Measurements from ENCODE around the gene RFTN1. TPM values are rescaled to one million over a fixed set of nuclear protein-coding genes. Genes with fewer than 3 reads are reported as not detected.

The RFTN1 gene
- total and polyA plus RNA-seq, 2 experiments from 2014 or later: 3.3 to 7.2 TPM

GRCh38 chr3:16378920-16379319 lies 134.6 kb downstream of the RFTN1 start:
- H3K36me3 ChIP-seq (ENCODE audit: insufficient read depth): no peaks in the 10 kb centered on the region
- ATAC-seq (no peak), DNase-seq (ENCODE audit: low spot score) (no peak)
- no peak overlapping the region for H2AFZ ChIP-seq
- no peaks in the 10 kb centered on the region for H3K4me1 ChIP-seq (ENCODE audit: insufficient read depth)
- H3K4me3 ChIP-seq: no peak overlapping the region
- H3K79me2 ChIP-seq (replicated peaks; ENCODE audit: insufficient read depth): no peaks in the 10 kb centered on the region
- no peak overlapping the region for H3K27ac ChIP-seq (ENCODE audit: low read depth)
- Mint-ChIP-seq H3K9me3 (peaks cover 9% of the 10 kb centered on the region; the same call in 2 of the 3 replicates), H3K4me3 (no peak overlapping the region), H3K27me3 (ENCODE audit: insufficient read depth, low read depth, poor library complexity) (no peaks in the 10 kb centered on the region), H3K27ac (no peak overlapping the region), H3K36me3 (ENCODE audit: low read depth) (peaks cover 5% of the 10 kb centered on the region), H3K4me1 (peaks cover 15% of the 10 kb centered on the region)
- no peaks in the 10 kb centered on the region for H3F3A ChIP-seq (replicated peaks; ENCODE audit: low read depth)
- H3K4me2 ChIP-seq: no peak overlapping the region
- H3K9me2 ChIP-seq (ENCODE audit: insufficient read depth): no peaks in the 10 kb centered on the region
- no peaks in the 10 kb centered on the region for H4K20me1 ChIP-seq (replicated peaks; ENCODE audit: insufficient read depth)
- H3K27me3 ChIP-seq (ENCODE audit: insufficient read depth): no peaks in the 10 kb centered on the region
- no peak for TF ChIP-seq NANOG (IDR thresholded peaks at IDR 0.05; ENCODE audit: borderline replicate concordance)
- no peak for TF ChIP-seq ZNF462 (CRISPR knock-in tag; IDR thresholded peaks at IDR 0.05)
- TF ChIP-seq CTCF (conservative IDR thresholded peaks at IDR 0.05; ENCODE audit: low read depth in 2 of 2): no peak
- no peak for TF ChIP-seq ZNF114 (CRISPR knock-in tag; IDR thresholded peaks at IDR 0.05)

DNA sequence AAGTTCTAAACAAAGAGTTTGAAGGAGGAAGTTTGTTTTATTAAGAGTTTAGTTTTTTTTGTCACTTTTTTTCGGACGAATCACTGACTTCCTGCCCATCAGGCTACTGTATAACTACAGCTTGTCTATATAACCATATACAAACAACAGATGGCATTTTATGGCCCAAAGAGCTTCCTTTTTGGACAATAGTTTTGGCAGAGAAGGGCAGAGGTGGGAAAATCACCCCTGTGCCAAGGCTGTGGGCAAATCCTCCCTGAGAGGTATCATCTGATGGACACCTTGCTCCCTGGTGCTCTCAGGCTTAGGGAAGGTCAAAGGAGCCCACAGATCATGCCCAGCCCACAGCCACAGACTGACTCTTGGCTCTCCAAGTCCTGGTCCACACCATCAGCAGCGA lies 135.1 kb downstream of the RFTN1 start:
- Mint-ChIP-seq H3K9me3 (peaks cover 9% of the 10 kb centered on the region; the same call in 2 of the 3 replicates), H3K4me3 (no peak overlapping the region), H3K4me1 (peaks cover 15% of the 10 kb centered on the region), H3K27ac (no peak overlapping the region), H3K27me3 (ENCODE audit: insufficient read depth, low read depth, poor library complexity) (peaks cover 2% of the 10 kb centered on the region), H3K36me3 (ENCODE audit: low read depth) (peaks cover 5% of the 10 kb centered on the region)
- Histone ChIP-seq H3K4me1 (ENCODE audit: insufficient read depth) (no peaks in the 10 kb centered on the region), H2AFZ (no peak overlapping the region), H3K27ac (ENCODE audit: low read depth) (no peak overlapping the region), H3K4me2 (no peak overlapping the region), H3K79me2 (replicated peaks; ENCODE audit: insufficient read depth) (no peaks in the 10 kb centered on the region), H3F3A (replicated peaks; ENCODE audit: low read depth) (no peaks in the 10 kb centered on the region), H3K36me3 (ENCODE audit: insufficient read depth) (no peaks in the 10 kb centered on the region), H3K9me2 (ENCODE audit: insufficient read depth) (no peaks in the 10 kb centered on the region), H3K27me3 (ENCODE audit: insufficient read depth) (no peaks in the 10 kb centered on the region), H4K20me1 (replicated peaks; ENCODE audit: insufficient read depth) (no peaks in the 10 kb centered on the region), H3K4me3 (no peak overlapping the region)
- ATAC-seq: no peak
- no peak for DNase-seq (ENCODE audit: low spot score)
- TF ChIP-seq POLR2AphosphoS5 (IDR thresholded peaks at IDR 0.05; ENCODE audit: low read depth) (no peak), ZNF331 (CRISPR knock-in tag; IDR thresholded peaks at IDR 0.05; ENCODE audit: low read depth) (no peak), EZH2 (IDR thresholded peaks at IDR 0.05; ENCODE audit: low read depth, unreplicated experiment) (no peak), JUNB (IDR thresholded peaks at IDR 0.05; ENCODE audit: unreplicated experiment) (no peak), CREB1 (CRISPR knock-in tag; IDR thresholded peaks at IDR 0.05; ENCODE audit: low read depth) (no peak), EZH2phosphoT487 (IDR thresholded peaks at IDR 0.05; ENCODE audit: unreplicated experiment) (no peak), ZNF114 (CRISPR knock-in tag; IDR thresholded peaks at IDR 0.05) (no peak), NANOG (IDR thresholded peaks at IDR 0.05; ENCODE audit: borderline replicate concordance) (no peak)
- TF ChIP-seq, protein P1, sequence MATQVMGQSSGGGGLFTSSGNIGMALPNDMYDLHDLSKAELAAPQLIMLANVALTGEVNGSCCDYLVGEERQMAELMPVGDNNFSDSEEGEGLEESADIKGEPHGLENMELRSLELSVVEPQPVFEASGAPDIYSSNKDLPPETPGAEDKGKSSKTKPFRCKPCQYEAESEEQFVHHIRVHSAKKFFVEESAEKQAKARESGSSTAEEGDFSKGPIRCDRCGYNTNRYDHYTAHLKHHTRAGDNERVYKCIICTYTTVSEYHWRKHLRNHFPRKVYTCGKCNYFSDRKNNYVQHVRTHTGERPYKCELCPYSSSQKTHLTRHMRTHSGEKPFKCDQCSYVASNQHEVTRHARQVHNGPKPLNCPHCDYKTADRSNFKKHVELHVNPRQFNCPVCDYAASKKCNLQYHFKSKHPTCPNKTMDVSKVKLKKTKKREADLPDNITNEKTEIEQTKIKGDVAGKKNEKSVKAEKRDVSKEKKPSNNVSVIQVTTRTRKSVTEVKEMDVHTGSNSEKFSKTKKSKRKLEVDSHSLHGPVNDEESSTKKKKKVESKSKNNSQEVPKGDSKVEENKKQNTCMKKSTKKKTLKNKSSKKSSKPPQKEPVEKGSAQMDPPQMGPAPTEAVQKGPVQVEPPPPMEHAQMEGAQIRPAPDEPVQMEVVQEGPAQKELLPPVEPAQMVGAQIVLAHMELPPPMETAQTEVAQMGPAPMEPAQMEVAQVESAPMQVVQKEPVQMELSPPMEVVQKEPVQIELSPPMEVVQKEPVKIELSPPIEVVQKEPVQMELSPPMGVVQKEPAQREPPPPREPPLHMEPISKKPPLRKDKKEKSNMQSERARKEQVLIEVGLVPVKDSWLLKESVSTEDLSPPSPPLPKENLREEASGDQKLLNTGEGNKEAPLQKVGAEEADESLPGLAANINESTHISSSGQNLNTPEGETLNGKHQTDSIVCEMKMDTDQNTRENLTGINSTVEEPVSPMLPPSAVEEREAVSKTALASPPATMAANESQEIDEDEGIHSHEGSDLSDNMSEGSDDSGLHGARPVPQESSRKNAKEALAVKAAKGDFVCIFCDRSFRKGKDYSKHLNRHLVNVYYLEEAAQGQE (IDR thresholded peaks at IDR 0.05; ENCODE audit: unreplicated experiment): no peak

Data from GM23338 (cell line).